ENCODE data around the gene EIF3I. TPM values are rescaled to one million over a fixed set of nuclear protein-coding genes. Genes with fewer than 3 reads are reported as not detected.

The EIF3I gene
- total RNA-seq, 6 experiments from 2014 or later, result 67.5 to 130 (median 71.9) TPM

GRCh38 chr1:32182060-32182459 is 40.1 kb upstream of the EIF3I start:
- H3K27ac ChIP-seq, result no peak overlapping the region
- DNase-seq (no peak), ATAC-seq (no peak)
- no peak overlapping the region for H3K4me3 ChIP-seq
- no peaks in the 10 kb centered on the region for H3K9me3 ChIP-seq
- peaks cover 0 to 39% (median 17%) of the 10 kb centered on the region in 4 donors for H3K4me1 ChIP-seq
- intact Hi-C loops (cut with DNase I), result no loop called here
- peaks cover 0 to 35% (median 17%) of the 10 kb centered on the region in 4 donors for H3K36me3 ChIP-seq
- no peak for TF ChIP-seq CTCF (IDR thresholded peaks at IDR 0.05)
- no peak for TF ChIP-seq POLR2A (IDR thresholded peaks at IDR 0.05)
- H3K27me3 ChIP-seq, result no peaks in the 10 kb centered on the region
- 88% methylated on average over 6 of the region's 6 CpGs for WGBS (ENCODE audit: insufficient coverage, low coverage, low lambda C conversion rate, missing lambda C conversion rate)

GRCh38 chr1:32184650-32185049 is 37.6 kb upstream of the EIF3I start:
- no peak overlapping the region for H3K4me3 ChIP-seq
- no peaks in the 10 kb centered on the region for H3K9me3 ChIP-seq
- H3K4me1 ChIP-seq, result peaks cover 0 to 17% (median 6%) of the 10 kb centered on the region in 4 donors
- TF ChIP-seq POLR2A (IDR thresholded peaks at IDR 0.05), result no peak
- no peak for TF ChIP-seq CTCF (IDR thresholded peaks at IDR 0.05)
- peaks cover 8 to 61% (median 34%) of the 10 kb centered on the region in 4 donors for H3K36me3 ChIP-seq
- ATAC-seq, result no peak
- intact Hi-C loops (cut with DNase I), result no loop called here
- DNase-seq, result no peak
- no peak overlapping the region for H3K27ac ChIP-seq
- no peaks in the 10 kb centered on the region for H3K27me3 ChIP-seq

DNA sequence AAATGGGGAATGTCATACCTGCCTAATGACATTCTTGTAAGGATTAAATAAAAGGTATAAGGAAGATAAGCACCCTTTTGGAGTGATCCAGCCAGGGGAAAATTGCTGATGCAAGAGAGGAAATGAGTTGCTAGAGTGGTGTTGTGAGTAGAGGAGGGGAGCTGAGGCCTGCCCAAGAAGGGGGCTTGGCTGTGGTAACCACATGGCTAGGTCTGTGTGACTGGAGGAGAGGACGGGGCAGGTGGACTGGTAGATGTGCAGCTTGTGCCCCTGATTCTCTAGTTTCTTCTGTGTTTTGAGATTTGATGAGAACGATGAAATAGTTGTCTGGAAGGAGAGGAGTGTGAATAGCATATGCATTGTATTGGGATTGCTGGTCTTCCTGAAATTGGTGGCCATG is 36.1 kb upstream of the EIF3I start:
- DNase-seq (no peak), ATAC-seq (no peak)
- H3K9me3 ChIP-seq, result no peaks in the 10 kb centered on the region
- no peaks in the 10 kb centered on the region for H3K27me3 ChIP-seq
- TF ChIP-seq CTCF (IDR thresholded peaks at IDR 0.05) (no peak), POLR2A (IDR thresholded peaks at IDR 0.05) (no peak)
- peaks cover 0 to 9% (median 3%) of the 10 kb centered on the region in 4 donors for H3K4me1 ChIP-seq
- H3K27ac ChIP-seq, result no peak overlapping the region
- H3K4me3 ChIP-seq, result no peak overlapping the region
- WGBS (ENCODE audit: insufficient coverage, low coverage, low lambda C conversion rate, missing lambda C conversion rate), result 95% methylated on average over 2 of the region's 2 CpGs
- H3K36me3 ChIP-seq, result peaks cover 17 to 75% (median 45%) of the 10 kb centered on the region in 4 donors
- intact Hi-C loops (cut with DNase I), result no loop called here

- intact Hi-C loops (cut with DNase I), result no loop called here
- ATAC-seq (no peak), DNase-seq (no peak)
- TF ChIP-seq CTCF (IDR thresholded peaks at IDR 0.05) (no peak), POLR2A (IDR thresholded peaks at IDR 0.05) (no peak)
- Histone ChIP-seq H3K27ac (no peak overlapping the region), H3K4me3 (no peak overlapping the region), H3K27me3 (no peaks in the 10 kb centered on the region), H3K9me3 (no peaks in the 10 kb centered on the region), H3K36me3 (peaks cover 22 to 77% (median 45%) of the 10 kb centered on the region in 4 donors), H3K4me1 (peaks cover 0 to 5% (median 1%) of the 10 kb centered on the region in 4 donors)
- WGBS (ENCODE audit: insufficient coverage, low coverage, low lambda C conversion rate, missing lambda C conversion rate), result 43% methylated on average over 2 of the region's 2 CpGs
These were observed 35.7 kb upstream of the EIF3I start for GRCh38 chr1:32186491-32186890.

DNA sequence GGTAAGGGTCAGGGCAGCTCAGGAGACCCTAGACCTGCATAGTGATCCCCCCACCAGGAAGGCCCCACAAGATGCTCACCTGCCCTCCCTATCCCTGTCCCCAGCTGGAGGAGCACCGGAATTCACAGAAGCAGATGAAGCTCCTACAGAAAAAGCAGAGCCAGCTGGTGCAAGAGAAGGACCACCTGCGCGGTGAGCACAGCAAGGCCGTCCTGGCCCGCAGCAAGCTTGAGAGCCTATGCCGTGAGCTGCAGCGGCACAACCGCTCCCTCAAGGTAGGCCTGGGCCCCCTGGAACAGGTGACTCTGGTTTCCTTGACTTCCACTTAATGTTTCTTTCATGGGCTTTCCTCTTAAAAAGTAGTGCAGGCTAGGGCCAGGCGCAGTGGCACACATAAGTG is 34.4 kb upstream of the EIF3I start:
- Histone ChIP-seq H3K27me3 (no peaks in the 10 kb centered on the region), H3K36me3 (peaks cover 25 to 83% (median 56%) of the 10 kb centered on the region in 4 donors), H3K4me1 (no peaks in the 10 kb centered on the region), H3K27ac (no peak overlapping the region), H3K9me3 (no peaks in the 10 kb centered on the region), H3K4me3 (no peak overlapping the region)
- 91% methylated on average over 1 of the region's 9 CpGs for WGBS (ENCODE audit: insufficient coverage, low coverage, low lambda C conversion rate, missing lambda C conversion rate)
- no peak for DNase-seq
- no peak for ATAC-seq
- TF ChIP-seq POLR2A (IDR thresholded peaks at IDR 0.05) (no peak), CTCF (IDR thresholded peaks at IDR 0.05) (no peak)
- intact Hi-C loops (cut with DNase I), result no loop called here
